ENCODE measurements around the gene STMND1.

STMND1 gene

DNA sequence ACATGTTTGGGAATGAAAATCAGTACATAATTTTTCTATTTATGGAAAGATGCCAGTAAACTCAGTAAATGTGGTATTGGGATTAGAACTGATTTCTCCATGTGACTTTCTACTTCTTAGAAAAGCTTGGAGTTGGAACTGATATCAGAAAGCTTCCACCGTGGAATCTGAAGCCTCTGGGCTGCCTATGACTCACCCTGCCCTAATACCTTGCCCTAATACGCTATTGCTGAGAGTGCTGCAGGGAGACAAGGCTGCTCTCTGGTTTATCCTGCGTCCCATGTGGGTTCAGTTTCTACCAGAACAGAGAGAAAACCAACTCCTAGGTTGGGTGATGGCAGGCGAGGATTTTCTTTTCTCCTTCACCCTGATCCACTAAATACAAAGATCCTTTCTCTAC, 3.3 kb upstream of the STMND1 start:
- no peak for DNase-seq (ENCODE audit: low spot score)

DNA sequence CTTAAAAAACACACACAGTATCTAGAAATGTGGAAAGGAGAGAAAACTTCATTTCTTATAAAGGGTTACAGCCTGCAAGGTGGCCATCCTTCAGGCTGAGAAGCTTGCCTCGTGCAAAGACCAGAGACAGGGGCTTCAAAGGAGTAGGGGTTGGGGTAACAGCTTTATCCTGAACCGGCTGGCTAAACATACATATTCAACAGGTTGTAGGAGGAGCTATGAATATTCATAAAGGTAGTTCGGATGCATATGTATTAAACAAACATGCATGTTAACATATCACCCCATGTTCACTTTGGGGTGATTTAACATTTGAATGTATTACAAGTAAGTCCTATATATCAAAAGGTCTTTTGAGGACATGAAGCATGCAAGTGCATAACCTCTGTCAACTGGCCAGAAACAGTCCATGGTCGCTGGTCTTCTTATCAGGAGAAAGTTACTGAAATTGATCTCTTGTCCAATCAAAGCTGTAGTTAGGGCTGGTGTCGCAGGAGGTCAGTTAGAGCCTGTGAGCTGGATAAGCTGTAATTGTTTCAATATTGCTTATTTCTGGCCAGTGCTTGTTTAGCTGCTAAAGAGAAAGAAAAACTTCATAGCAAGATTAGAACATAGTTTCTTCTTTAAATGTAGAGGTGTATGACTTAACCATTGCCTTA, 2.3 kb upstream of the STMND1 start:
- DNase-seq (ENCODE audit: low spot score): no peak

DNA sequence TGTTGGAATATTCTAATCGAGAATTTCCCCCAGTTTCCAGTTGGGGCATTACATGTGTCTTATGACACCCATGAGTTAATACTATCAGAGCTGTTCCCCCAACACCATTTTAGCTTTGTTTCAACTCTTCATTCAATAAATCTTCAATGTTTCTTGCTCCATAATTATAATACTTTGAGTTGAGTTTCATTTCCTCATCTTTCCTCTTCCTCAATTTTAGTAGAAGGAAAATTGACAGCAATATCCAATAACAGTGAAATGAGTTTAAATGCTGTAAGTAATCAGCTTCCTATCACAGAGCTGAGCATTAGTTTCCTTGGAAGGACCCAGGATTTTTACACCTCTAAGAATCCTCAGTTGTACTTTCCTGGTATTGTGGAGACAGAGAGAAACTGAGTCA, 1.0 kb upstream of the STMND1 start:
- no peak for DNase-seq (ENCODE audit: low spot score)

DNA sequence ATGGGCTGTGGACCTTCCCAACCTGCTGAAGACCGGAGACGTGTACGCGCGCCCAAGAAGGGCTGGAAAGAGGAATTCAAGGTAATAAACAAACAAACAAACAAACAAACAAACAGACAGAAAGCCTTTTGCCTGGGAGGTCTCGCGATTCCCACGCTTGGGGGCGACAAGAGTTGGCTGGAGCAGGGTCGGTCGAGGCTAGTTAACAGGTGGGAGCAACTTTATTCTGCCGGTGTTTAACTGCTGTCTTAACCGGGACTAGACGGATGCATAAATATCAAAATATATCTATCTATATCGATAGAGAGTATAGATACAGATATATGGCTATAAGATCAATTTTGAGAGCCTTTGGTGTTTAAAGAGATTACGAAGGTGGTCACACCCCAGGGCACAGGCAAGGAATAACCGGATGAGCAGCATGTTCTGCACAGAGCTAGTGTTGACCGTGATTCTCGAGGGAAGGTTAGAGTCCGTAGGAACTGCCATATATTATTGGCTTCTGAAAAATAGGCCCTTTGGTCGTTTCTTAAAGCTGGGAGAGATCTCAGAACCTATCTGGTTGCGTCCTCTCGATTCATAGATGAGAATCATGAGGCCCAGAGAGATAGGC, 514 bp downstream of the STMND1 start:
- DNase-seq (ENCODE audit: low spot score): no peak

GRCh38 chr6:17103715-17104114, 1.9 kb downstream of the STMND1 start:
- DNase-seq (ENCODE audit: low spot score): no peak

DNA sequence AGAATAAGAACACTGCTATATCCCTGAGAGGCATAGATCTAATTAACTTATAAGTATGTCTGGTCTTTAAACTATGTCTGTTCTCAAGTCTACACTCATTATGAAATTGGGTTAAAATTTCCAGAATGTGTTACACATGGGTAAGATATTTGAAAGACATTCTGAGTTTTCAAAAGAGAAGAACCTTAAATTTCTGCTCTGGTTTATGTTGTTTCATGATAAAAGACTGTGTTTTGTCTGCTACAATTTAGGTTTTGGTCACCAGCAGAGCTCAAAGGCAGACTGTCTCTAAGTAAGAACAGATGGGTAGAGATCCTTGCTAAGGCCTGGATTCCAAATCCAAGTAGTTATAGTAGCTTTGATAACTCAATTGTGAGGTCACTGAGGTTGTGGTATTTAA, 6.0 kb downstream of the STMND1 start:
- DNase-seq (ENCODE audit: low spot score): peak; percentile 71

GRCh38 chr6:17115251-17116116, 13.6 kb downstream of the STMND1 start:
- DNase-seq (ENCODE audit: low spot score): peak; percentile 86

DNA sequence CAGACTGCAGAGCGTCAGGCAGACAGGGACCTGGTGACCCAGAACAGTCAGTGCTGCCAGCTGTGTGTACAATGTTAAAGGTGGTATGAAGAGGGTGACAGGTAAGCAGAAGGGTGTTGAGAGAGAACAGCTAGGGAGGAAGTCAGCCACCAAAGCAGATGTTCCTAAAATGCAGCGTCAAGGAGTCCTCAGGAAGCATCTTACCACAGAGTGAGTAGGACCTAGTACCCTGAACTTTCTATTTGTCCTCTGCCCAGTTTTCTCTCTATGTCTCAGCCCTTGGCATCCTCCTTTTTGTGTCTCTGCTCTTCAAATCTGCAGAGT, 14.2 kb downstream of the STMND1 start:
- no peak for DNase-seq (ENCODE audit: low spot score)

- DNase-seq (ENCODE audit: low spot score): no peak
Observed at GRCh38 chr6:17120019-17120418, 18.2 kb downstream of the STMND1 start.

DNA sequence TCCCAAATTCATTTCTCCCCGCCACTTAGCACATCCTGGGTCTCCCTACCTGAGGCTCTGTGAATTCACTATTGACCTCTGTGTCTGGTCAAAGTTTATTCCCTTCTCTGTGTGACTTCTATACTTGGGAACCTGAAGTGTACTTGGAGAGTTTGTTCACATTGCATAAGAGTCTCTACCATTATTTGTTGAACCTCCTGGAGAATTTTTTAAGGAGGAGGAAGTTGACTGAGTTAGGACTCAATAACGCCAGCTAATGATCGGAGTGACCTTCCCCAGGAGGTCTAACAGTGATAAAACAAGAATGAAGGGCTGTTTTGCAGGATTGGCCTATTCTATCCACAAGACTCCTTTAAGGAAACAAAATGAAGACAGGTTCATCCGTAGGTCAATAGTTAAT, 23.6 kb downstream of the STMND1 start:
- no peak for DNase-seq (ENCODE audit: low spot score)

DNA sequence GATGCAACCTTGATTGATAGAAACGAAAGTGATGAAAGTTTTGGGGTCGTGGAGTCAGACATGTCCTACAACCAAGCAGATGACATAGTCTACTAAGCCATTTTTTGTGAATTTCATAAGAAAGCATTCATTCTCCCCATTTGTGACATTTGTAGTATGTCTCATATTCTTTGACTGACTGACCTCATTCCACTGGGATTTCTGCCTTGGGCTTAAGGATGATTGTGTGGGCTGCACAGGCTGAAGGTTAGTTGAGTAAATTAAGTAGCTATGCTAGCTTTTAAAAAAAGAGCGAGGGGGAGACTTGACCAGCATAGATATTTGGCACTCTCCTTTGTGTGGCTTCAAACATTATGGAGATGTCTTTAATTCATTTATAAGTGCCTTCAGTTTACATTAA, 28.9 kb downstream of the STMND1 start:
- no peak for DNase-seq (ENCODE audit: low spot score)

- DNase-seq (ENCODE audit: low spot score): no peak
Observed at GRCh38 chr6:17132967-17133366, 31.1 kb downstream of the STMND1 start.

DNA sequence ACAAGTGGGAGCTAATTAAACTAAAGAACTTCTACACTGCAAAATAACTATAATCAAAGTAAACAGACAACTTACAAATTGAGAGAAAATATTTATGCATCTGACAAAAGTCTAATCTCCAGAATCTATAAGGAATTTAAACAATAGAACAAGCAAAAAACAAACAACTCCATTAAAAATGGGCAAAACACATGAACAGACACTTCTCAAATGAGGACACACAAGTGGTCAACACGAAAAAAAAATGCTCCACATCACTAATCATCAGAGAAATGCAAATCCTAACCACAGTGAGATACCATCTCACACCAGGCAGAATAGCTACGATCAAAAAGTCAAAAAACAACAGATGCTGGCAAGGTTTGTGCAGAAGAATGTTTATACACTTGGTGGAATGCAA, 36.2 kb downstream of the STMND1 start:
- no peak for DNase-seq (ENCODE audit: low spot score)

DNA sequence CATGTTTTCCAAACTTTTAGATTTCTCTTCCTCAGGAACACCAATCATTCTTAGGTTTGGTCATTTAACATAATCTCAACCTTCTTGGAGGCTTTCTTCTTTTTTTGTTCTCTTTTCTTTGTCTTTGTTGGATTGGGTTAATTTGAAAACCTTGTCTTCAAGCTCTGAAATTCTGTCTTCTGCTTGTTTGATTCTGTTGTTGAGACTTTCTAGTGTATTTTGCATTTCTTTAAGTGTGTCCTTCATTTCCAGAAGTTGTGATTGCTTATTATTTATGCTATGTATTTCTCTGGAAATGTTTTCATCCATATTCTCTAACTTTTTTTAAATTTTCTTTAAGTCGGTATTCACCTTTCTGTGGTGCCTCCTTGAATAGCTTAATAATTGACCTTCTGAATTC, 42.2 kb downstream of the STMND1 start:
- DNase-seq (ENCODE audit: low spot score): no peak

GRCh38 chr6:17149571-17149970, 47.7 kb downstream of the STMND1 start:
- no peak for DNase-seq (ENCODE audit: low spot score)

- DNase-seq (ENCODE audit: low spot score): no peak
Observed at GRCh38 chr6:17150096-17150495, 48.2 kb downstream of the STMND1 start.

- DNase-seq (ENCODE audit: low spot score): no peak
Observed at GRCh38 chr6:17151888-17152287, 50.0 kb downstream of the STMND1 start.

- DNase-seq (ENCODE audit: low spot score): no peak
Observed at GRCh38 chr6:17152703-17153102, 50.9 kb downstream of the STMND1 start.

GRCh38 chr6:17156112-17156921, 54.5 kb downstream of the STMND1 start:
- peak; percentile 67 for DNase-seq (ENCODE audit: low spot score)

- no peak for DNase-seq (ENCODE audit: low spot score)
Observed at GRCh38 chr6:17156966-17157365, 55.1 kb downstream of the STMND1 start.

- DNase-seq (ENCODE audit: low spot score): no peak
Observed at GRCh38 chr6:17157617-17158016, 55.8 kb downstream of the STMND1 start.

- no peak for DNase-seq (ENCODE audit: low spot score)
Observed at GRCh38 chr6:17159240-17159639, 57.4 kb downstream of the STMND1 start.

GRCh38 chr6:17161076-17161475, 59.2 kb downstream of the STMND1 start:
- no peak for DNase-seq (ENCODE audit: low spot score)
